Measurements from ENCODE around the gene UBE3D.
"Not testable (repeated sequence)": the region's sequence is repeated elsewhere in the genome, so short reads cannot be mapped to it uniquely, and the experiment has no call there.

Gene UBE3D

GRCh38 chr6:82865461-82865860, 200.2 kb downstream of the UBE3D start:
- no peak overlapping the region for H3K27ac ChIP-seq
- H3K9ac ChIP-seq: no peak overlapping the region
- no peaks in the 10 kb centered on the region for H3K4me1 ChIP-seq (ENCODE audit: low read depth, poor library complexity, severe bottlenecking)
- no peaks in the 10 kb centered on the region for H4K20me1 ChIP-seq (ENCODE audit: insufficient read depth)
- TF ChIP-seq, protein P1, sequence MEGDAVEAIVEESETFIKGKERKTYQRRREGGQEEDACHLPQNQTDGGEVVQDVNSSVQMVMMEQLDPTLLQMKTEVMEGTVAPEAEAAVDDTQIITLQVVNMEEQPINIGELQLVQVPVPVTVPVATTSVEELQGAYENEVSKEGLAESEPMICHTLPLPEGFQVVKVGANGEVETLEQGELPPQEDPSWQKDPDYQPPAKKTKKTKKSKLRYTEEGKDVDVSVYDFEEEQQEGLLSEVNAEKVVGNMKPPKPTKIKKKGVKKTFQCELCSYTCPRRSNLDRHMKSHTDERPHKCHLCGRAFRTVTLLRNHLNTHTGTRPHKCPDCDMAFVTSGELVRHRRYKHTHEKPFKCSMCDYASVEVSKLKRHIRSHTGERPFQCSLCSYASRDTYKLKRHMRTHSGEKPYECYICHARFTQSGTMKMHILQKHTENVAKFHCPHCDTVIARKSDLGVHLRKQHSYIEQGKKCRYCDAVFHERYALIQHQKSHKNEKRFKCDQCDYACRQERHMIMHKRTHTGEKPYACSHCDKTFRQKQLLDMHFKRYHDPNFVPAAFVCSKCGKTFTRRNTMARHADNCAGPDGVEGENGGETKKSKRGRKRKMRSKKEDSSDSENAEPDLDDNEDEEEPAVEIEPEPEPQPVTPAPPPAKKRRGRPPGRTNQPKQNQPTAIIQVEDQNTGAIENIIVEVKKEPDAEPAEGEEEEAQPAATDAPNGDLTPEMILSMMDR (conservative IDR thresholded peaks at IDR 0.05; ENCODE audit: low read depth, low read length): no peak
- H3K4me3 ChIP-seq (IDR thresholded peaks at IDR 0.05; ENCODE audit: insufficient read depth, low read depth, low read length): no peak overlapping the region
- no peak overlapping the region for H3K4me2 ChIP-seq
- no peaks in the 10 kb centered on the region for H3K27me3 ChIP-seq (ENCODE audit: insufficient read depth, low read depth)
- no peaks in the 10 kb centered on the region for H3K79me2 ChIP-seq (ENCODE audit: insufficient read depth, low read depth)
- no peak overlapping the region for H2AFZ ChIP-seq (ENCODE audit: low read depth)
- H3K36me3 ChIP-seq (ENCODE audit: insufficient read depth): no peaks in the 10 kb centered on the region

- Histone ChIP-seq H4K20me1 (ENCODE audit: insufficient read depth) (no peaks in the 10 kb centered on the region), H3K79me2 (ENCODE audit: insufficient read depth, low read depth) (no peaks in the 10 kb centered on the region)
These were observed 201.9 kb downstream of the UBE3D start for GRCh38 chr6:82863781-82864180.

GRCh38 chr6:82862543-82862942, 203.1 kb downstream of the UBE3D start:
- Histone ChIP-seq H3K4me3 (IDR thresholded peaks at IDR 0.05; ENCODE audit: insufficient read depth, low read depth, low read length) (no peak overlapping the region), H4K20me1 (ENCODE audit: insufficient read depth) (no peaks in the 10 kb centered on the region), H3K4me2 (no peak overlapping the region), H3K9ac (no peak overlapping the region), H3K27me3 (ENCODE audit: insufficient read depth, low read depth) (no peaks in the 10 kb centered on the region), H2AFZ (ENCODE audit: low read depth) (no peak overlapping the region), H3K4me1 (ENCODE audit: low read depth, poor library complexity, severe bottlenecking) (no peaks in the 10 kb centered on the region), H3K79me2 (ENCODE audit: insufficient read depth, low read depth) (no peaks in the 10 kb centered on the region), H3K36me3 (ENCODE audit: insufficient read depth) (no peaks in the 10 kb centered on the region), H3K27ac (no peak overlapping the region)
- TF ChIP-seq, protein P1 (conservative IDR thresholded peaks at IDR 0.05; ENCODE audit: low read depth, low read length): no peak

More at GRCh38 chr6:82863781-82864180, 201.9 kb downstream of the UBE3D start:
- Histone ChIP-seq H3K9ac (no peak overlapping the region), H3K4me3 (IDR thresholded peaks at IDR 0.05; ENCODE audit: insufficient read depth, low read depth, low read length) (no peak overlapping the region), H3K36me3 (ENCODE audit: insufficient read depth) (no peaks in the 10 kb centered on the region), H2AFZ (ENCODE audit: low read depth) (no peak overlapping the region), H3K4me1 (ENCODE audit: low read depth, poor library complexity, severe bottlenecking) (no peaks in the 10 kb centered on the region), H3K27me3 (ENCODE audit: insufficient read depth, low read depth) (no peaks in the 10 kb centered on the region), H3K4me2 (no peak overlapping the region), H3K27ac (no peak overlapping the region)
- TF ChIP-seq, protein P1 (conservative IDR thresholded peaks at IDR 0.05; ENCODE audit: low read depth, low read length): no peak

DNA sequence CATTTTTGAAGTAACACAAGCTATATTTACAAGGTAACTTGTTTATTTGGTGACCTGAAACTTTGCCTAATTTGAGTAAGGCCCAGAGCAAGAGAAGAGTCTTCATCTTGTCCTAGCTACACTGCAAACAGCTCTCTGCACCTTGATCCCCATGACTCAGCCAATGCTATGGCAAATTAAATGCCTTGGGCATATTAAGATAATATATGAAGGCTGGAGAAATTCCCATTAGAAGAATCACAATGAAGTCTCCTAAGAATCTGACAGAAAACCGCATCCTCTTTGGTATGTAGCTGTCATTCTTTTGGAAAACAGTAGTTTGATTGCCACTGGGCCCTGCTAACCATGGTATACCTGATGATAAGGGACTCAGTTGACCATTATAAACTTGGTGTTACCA, 204.5 kb downstream of the UBE3D start:
- Histone ChIP-seq H4K20me1 (ENCODE audit: insufficient read depth) (no peaks in the 10 kb centered on the region), H3K36me3 (ENCODE audit: insufficient read depth) (no peaks in the 10 kb centered on the region), H3K4me2 (no peak overlapping the region)

DNA sequence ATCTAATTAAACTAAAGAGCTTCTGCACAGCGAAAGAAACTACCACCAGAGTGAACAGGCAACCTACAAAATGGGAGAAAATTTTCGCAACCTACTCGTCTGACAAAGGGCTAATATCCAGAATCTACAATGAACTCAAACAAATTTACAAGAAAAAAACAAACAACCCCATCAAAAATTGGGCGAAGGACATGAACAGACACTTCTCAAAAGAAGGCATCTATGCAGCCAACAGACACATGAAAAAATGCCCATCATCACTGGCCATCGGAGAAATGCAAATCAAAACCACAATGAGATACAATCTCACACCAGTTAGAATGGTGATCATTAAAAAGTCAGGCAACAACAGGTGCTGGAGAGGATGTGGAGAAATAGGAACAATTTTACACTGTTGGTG, 209.6 kb downstream of the UBE3D start:
- H3K9ac ChIP-seq; H3K4me1 ChIP-seq (ENCODE audit: low read depth, poor library complexity, severe bottlenecking); H3K4me2 ChIP-seq; H4K20me1 ChIP-seq (ENCODE audit: insufficient read depth); H3K27me3 ChIP-seq (ENCODE audit: insufficient read depth, low read depth); H3K27ac ChIP-seq; H2AFZ ChIP-seq (ENCODE audit: low read depth); H3K79me2 ChIP-seq (ENCODE audit: insufficient read depth, low read depth); H3K4me3 ChIP-seq (IDR thresholded peaks at IDR 0.05; ENCODE audit: insufficient read depth, low read depth, low read length); H3K36me3 ChIP-seq (ENCODE audit: insufficient read depth): not testable (repeated sequence)

More for the DNA sequence above, 204.5 kb downstream of the UBE3D start:
- Histone ChIP-seq H3K79me2 (ENCODE audit: insufficient read depth, low read depth) (no peaks in the 10 kb centered on the region), H2AFZ (ENCODE audit: low read depth) (no peak overlapping the region), H3K27me3 (ENCODE audit: insufficient read depth, low read depth) (no peaks in the 10 kb centered on the region), H3K27ac (no peak overlapping the region), H3K4me3 (IDR thresholded peaks at IDR 0.05; ENCODE audit: insufficient read depth, low read depth, low read length) (no peak overlapping the region), H3K9ac (no peak overlapping the region), H3K4me1 (ENCODE audit: low read depth, poor library complexity, severe bottlenecking) (no peaks in the 10 kb centered on the region)
- TF ChIP-seq, protein P1 (conservative IDR thresholded peaks at IDR 0.05; ENCODE audit: low read depth, low read length): no peak

DNA sequence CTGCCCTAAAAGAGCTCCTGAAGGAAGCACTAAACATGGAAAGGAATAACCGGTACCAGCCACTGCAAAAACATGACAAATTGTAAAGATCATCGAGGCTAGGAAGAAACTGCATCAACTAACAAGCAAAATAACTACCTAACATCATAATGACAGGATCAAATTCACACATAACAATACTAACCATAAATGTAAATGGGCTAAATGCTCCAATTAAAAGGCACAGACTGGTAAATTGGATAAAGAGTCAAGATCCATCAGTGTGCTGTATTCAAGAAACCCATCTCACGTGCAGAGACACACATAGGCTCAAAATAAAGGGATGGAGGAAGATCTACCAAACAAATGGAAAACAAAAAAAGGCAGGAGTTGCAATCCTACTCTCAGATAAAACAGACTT, 212.7 kb downstream of the UBE3D start:
- H3K4me3 ChIP-seq (IDR thresholded peaks at IDR 0.05; ENCODE audit: insufficient read depth, low read depth, low read length); H4K20me1 ChIP-seq (ENCODE audit: insufficient read depth): not testable (repeated sequence)

More for the DNA sequence above, 212.7 kb downstream of the UBE3D start:
- not testable (repeated sequence) for H3K79me2 ChIP-seq (ENCODE audit: insufficient read depth, low read depth); H3K27ac ChIP-seq; H3K27me3 ChIP-seq (ENCODE audit: insufficient read depth, low read depth); H2AFZ ChIP-seq (ENCODE audit: low read depth); H3K4me1 ChIP-seq (ENCODE audit: low read depth, poor library complexity, severe bottlenecking); H3K4me2 ChIP-seq; H3K36me3 ChIP-seq (ENCODE audit: insufficient read depth); H3K9ac ChIP-seq

Data from KMS-11 (cell line).